Uterus (tissue), 4 donors: ENCODE results near the gene ART3. TPM values are rescaled to one million over a fixed set of nuclear protein-coding genes. Genes with fewer than 3 reads are reported as not detected.
"Not testable (repeated sequence)": the region's sequence is repeated elsewhere in the genome, so short reads cannot be mapped to it uniquely, and the experiment has no call there.

Source experiments
- DNase-seq, 2 donors: peaks; one replicate each; pipeline ENCODE4 v3.0.0-alpha.2; 2019 to 2020
- H3K27ac ChIP-seq, 2 donors: fragments of 200-600 bp; sonication (generic); 1 replicate in 1 of 2; 2 replicates in 1 of 2; pipeline ENCODE4 v1.5.1; 2016 to 2018
- H3K27me3 ChIP-seq, 2 donors: fragments of 200-600 bp; sonication (generic); one replicate each; pipeline ENCODE4 v1.5.1; 2018 to 2019; ENCODE audit warnings: control low read depth in 1 of 2
- H3K36me3 ChIP-seq, 2 donors: fragments of 200-600 bp; sonication (generic); one replicate each; pipeline ENCODE4 v1.5.1; 2019; ENCODE audit warnings: control low read depth in 1 of 2
- H3K4me1 ChIP-seq, 2 donors: fragments of 200-600 bp; sonication (generic); one replicate each; pipeline ENCODE4 v1.5.1; 2018 to 2019; ENCODE audit warnings: control low read depth in 1 of 2
- H3K4me3 ChIP-seq, 2 donors: fragments of 200-600 bp; sonication (generic); 1 replicate in 1 of 2; 2 replicates in 1 of 2; pipeline ENCODE4 v1.5.1; 2018 to 2019; ENCODE audit warnings: mild to moderate bottlenecking in 1 of 2
- H3K9me3 ChIP-seq, 2 donors: fragments of 200-600 bp; sonication (generic); one replicate each; pipeline ENCODE4 v1.5.1; 2019; ENCODE audit warnings: control low read depth in 1 of 2
- POLR2A ChIP-seq, 2 donors: fragments of 450-650 bp; IDR thresholded peaks; one replicate each; pipeline ENCODE4 v1.6.1; 2016; ENCODE audit warnings: antibody characterized with exemption in 2 of 2, mild to moderate bottlenecking in 1 of 2, moderate library complexity in 1 of 2
- intact Hi-C: fragments of 100-400 bp; cut with DNase I; formaldehyde crosslinking; loops from one replicate; pipeline ENCODE4 v1.15.1; 2023; ENCODE audit warnings: low total_unique reads
- total RNA-seq, 4 donors: library from RNA; depleted of rRNA in 3 of 4; stranded (reverse); fragments of >200 nt in 3 of 4; gene quantifications; one replicate each; pipeline versions ENCODE4 v1.1.0 to v1.2.4, GENCODE V29; 2014 to 2023
- TF ChIP-seq, protein P1 (sequence below), 4 experiments: fragments of 200-600 bp in 2 of 4; fragments of 450-650 bp in 2 of 4; sonication (generic) in 2 of 4; IDR thresholded peaks; one replicate each; pipeline ENCODE4 v1.5.1; 2016 to 2019; ENCODE audit warnings: antibody characterized with exemption in 4 of 4, mild to moderate bottlenecking in 2 of 4, moderate library complexity in 1 of 4
- donor health status: DM: yes; HTN: yes; CAD: no.

Gene ART3
- total RNA-seq, 4 donors from 2014 or later, result 0.55 to 1.4 TPM; not detected in 2

DNA sequence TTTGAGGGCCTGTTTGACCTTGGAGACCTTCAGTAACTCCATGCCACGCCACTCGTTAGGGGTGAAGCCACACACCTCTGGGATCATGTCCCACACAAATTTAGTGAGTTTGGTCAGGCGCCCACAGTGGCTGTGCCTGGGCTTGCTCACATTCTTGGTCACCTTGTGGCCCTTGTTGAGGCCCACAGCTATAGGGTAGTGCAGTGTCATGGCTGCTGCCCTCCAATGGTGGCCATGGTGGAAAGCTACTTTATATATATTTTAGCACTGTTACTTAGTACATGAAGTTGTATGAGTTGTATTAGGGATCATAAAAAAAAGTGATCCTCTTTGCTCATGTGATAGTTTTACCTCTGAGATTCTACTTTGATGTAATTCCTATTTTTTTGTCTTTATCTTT, 37.7 kb upstream of the ART3 start:
- H3K9me3 ChIP-seq, result no peaks in the 10 kb centered on the region
- TF ChIP-seq POLR2A (IDR thresholded peaks at IDR 0.05), result no peak
- TF ChIP-seq, protein P1, sequence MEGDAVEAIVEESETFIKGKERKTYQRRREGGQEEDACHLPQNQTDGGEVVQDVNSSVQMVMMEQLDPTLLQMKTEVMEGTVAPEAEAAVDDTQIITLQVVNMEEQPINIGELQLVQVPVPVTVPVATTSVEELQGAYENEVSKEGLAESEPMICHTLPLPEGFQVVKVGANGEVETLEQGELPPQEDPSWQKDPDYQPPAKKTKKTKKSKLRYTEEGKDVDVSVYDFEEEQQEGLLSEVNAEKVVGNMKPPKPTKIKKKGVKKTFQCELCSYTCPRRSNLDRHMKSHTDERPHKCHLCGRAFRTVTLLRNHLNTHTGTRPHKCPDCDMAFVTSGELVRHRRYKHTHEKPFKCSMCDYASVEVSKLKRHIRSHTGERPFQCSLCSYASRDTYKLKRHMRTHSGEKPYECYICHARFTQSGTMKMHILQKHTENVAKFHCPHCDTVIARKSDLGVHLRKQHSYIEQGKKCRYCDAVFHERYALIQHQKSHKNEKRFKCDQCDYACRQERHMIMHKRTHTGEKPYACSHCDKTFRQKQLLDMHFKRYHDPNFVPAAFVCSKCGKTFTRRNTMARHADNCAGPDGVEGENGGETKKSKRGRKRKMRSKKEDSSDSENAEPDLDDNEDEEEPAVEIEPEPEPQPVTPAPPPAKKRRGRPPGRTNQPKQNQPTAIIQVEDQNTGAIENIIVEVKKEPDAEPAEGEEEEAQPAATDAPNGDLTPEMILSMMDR (IDR thresholded peaks at IDR 0.05), result no peak
- intact Hi-C loops, result no loop called here
- H3K27me3 ChIP-seq, result no peaks in the 10 kb centered on the region
- no peak overlapping the region for H3K4me3 ChIP-seq
- no peaks in the 10 kb centered on the region for H3K4me1 ChIP-seq
- no peaks in the 10 kb centered on the region for H3K36me3 ChIP-seq
- H3K27ac ChIP-seq, result no peak overlapping the region
- DNase-seq, result no peak

DNA sequence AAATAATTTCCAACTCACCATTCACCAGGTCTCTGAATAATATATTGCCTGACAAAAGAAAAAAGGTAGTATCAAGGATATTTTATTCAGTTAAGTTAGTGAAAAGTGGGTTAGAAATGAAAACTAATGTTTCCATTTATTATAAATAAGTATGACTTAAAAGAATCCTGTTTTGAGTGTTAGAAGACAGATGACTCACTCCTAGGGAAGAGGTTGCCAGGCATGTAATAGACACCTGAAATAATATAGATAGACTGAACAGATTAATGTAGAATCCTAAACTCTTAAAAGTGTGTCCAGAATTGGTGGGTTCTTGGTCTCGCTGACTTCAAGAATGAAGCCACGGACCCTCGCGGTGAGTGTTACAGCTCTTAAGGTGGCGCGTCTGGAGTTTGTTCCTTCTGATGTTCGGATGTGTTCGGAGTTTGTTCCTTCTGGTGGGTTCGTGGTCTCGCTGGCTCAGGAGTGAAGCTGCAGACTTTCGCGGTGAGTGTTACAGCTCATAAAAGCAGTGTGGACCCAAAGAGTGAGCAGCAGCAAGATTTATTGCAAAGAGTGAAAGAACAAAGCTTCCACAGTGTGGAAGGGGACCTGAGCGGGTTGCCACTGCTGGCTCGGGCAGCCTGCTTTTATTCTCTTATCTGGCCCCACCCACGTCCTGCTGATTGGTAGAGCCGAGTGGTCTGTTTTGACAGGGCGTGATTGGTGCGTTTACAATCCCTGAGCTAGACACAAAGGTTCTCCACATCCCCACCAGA, 32.1 kb upstream of the ART3 start:
- DNase-seq, H3K36me3 ChIP-seq, H3K27ac ChIP-seq, H3K4me1 ChIP-seq, H3K4me3 ChIP-seq, intact Hi-C loops, H3K9me3 ChIP-seq, H3K27me3 ChIP-seq: not testable (repeated sequence)

DNA sequence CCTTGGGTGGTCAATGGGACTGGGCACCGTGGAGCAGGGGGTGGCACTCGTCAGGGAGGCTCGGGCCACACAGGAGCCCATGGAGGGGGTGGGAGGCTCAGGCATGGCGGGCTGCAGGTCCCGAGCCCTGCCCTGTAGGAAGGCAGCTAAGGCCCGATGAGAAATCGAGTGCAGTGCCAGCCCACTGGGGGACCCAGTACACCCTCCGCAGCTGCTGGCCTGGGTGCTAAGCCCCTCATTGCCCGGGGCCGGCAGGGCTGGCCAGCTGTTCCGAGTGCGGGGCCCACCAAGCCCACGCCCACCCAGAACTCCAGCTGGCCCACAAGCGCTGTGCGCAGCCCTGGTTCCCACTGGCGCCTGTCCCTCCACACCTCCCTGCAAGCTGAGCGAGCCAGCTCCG, 31.2 kb upstream of the ART3 start:
- H3K27ac ChIP-seq, H3K9me3 ChIP-seq, DNase-seq, H3K4me1 ChIP-seq, H3K4me3 ChIP-seq, H3K27me3 ChIP-seq, H3K36me3 ChIP-seq, intact Hi-C loops: not testable (repeated sequence)

DNA sequence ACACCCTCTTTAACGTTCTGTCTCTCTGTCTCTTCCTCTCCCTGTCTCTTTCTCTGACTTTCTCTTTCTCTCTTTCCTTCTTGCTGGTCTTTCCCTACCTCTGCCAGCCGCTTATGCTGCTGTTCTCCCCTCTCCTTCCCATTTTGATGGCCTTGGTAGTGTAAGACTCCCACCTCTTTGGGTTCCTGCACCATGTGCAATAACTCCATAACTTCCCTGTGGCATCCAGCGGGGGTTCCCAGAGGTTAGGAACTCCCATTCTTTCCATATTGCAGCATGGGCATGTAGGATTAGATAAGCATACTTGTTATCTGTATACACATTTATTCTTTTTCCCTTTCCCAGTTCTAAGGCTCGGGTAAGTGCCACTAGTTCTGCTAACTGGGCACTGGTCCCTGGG, 29.8 kb upstream of the ART3 start:
- H3K27ac ChIP-seq, intact Hi-C loops, H3K4me3 ChIP-seq, H3K9me3 ChIP-seq, H3K36me3 ChIP-seq, DNase-seq, H3K27me3 ChIP-seq, H3K4me1 ChIP-seq: not testable (repeated sequence)

DNA sequence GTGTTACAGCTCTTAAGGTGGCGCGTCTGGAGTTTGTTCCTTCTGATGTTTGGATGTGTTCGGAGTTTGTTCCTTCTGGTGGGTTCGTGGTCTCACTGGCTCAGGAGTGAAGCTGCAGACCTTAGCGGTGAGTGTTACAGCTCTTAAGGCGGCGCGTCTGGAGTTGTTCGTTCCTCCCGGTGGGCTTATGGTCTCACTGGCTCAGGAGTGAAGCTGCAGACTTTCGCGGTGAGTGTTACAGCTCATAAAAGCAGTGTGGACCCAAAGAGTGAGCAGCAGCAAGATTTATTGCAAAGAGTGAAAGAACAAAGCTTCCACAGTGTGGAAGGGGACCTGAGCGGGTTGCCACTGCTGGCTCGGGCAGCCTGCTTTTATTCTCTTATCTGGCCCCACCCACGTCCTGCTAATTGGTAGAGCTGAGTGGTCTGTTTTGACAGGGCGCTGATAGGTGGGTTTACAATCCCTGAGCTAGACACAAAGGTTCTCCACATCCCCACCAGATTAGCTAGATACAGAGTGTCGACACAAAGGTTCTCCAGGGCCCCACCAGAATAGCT, 24.6 kb upstream of the ART3 start:
- DNase-seq, H3K36me3 ChIP-seq, H3K4me3 ChIP-seq, H3K9me3 ChIP-seq, H3K4me1 ChIP-seq, H3K27me3 ChIP-seq, H3K27ac ChIP-seq, intact Hi-C loops: not testable (repeated sequence)

DNA sequence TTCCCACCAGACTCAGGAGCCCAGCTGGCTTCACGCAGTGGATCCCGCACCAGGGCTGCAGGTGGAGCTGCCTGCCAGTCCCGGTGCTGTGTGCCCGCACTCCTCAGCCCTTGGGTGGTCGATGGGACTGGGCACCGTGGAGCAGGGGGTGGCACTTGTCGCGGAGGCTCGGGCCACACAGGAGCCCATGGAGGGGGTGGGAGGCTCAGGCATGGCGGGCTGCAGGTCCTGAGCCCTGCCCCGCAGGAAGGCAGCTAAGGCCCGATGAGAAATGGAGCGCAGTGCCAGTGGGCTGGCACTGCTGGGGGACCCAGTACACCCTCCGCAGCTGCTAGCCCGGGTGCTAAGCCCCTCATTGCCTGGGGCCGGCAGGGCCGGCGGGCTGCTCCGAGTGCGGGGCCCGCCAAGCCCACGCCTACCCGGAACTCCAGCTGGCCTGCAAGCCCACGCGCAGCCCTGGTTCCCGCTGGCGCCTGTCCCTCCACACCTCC, 23.9 kb upstream of the ART3 start:
- H3K27ac ChIP-seq, DNase-seq, H3K4me3 ChIP-seq, H3K9me3 ChIP-seq, intact Hi-C loops, H3K36me3 ChIP-seq, H3K4me1 ChIP-seq, H3K27me3 ChIP-seq: not testable (repeated sequence)

DNA sequence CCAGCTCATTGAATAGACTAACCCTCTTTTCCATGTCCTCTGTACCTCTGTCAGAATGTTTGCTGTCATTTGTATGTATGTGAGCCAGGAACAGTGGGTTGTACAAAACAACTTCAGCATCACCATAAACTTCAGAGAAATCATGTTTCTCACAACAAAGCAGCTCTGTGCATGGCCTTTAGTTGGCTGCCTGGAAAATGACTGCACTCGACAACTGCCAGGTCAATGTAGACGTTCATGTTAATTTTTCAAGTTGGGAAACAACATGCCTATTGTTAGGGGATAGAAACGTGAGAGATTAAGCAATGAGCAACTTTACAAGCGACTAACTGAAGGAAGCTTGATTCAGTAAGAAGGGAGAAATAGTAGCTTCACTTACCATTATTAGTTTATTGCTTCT, 20.8 kb upstream of the ART3 start:
- Histone ChIP-seq H3K9me3 (no peaks in the 10 kb centered on the region), H3K4me3 (no peak overlapping the region), H3K36me3 (no peaks in the 10 kb centered on the region), H3K27me3 (peaks cover 0 to 5% of the 10 kb centered on the region in 2 donors), H3K27ac (no peak overlapping the region), H3K4me1 (no peaks in the 10 kb centered on the region)
- TF ChIP-seq, protein P1 (IDR thresholded peaks at IDR 0.05), result no peak
- no peak for TF ChIP-seq POLR2A (IDR thresholded peaks at IDR 0.05)
- DNase-seq, result no peak
- intact Hi-C loops, result no loop called here
